ENCODE measurements around the gene EED.

The EED gene

GRCh38 chr11:86313793-86314192 is 69.2 kb downstream of the EED start:
- DNase-seq (ENCODE audit: low spot score), result no peak
- peaks cover 52% of the 10 kb centered on the region for H3K36me3 Mint-ChIP-seq (ENCODE audit: low read depth)
- no peaks in the 10 kb centered on the region for H3K9me3 Mint-ChIP-seq
- peaks cover 2% of the 10 kb centered on the region for H3K4me1 Mint-ChIP-seq (ENCODE audit: low read depth)
- no peaks in the 10 kb centered on the region for H3K27me3 Mint-ChIP-seq (ENCODE audit: low read depth)
- no peak overlapping the region for H3K27ac Mint-ChIP-seq
- H3K4me3 Mint-ChIP-seq, result no peak overlapping the region

GRCh38 chr11:86314636-86315035 is 70.1 kb downstream of the EED start:
- H3K9me3 Mint-ChIP-seq, result no peaks in the 10 kb centered on the region

More at GRCh38 chr11:86314636-86315035, 70.1 kb downstream of the EED start:
- Mint-ChIP-seq H3K36me3 (ENCODE audit: low read depth) (peaks cover 50% of the 10 kb centered on the region), H3K4me3 (no peak overlapping the region), H3K4me1 (ENCODE audit: low read depth) (peaks cover 2% of the 10 kb centered on the region), H3K27me3 (ENCODE audit: low read depth) (no peaks in the 10 kb centered on the region), H3K27ac (no peak overlapping the region)
- DNase-seq (ENCODE audit: low spot score), result no peak
